A549 treated with ZK216348 at 1 μM for 4 hours (cell line): ENCODE measurements around the gene CFAP43. TPM values are rescaled to one million over a fixed set of nuclear protein-coding genes. Genes with fewer than 3 reads are reported as not detected.

Experiments
- total RNA-seq: library from RNA; stranded (reverse); fragments of 200-300 nt; extraction: Qiagen RNA extraction; gene quantifications from 5 replicates; pipeline ENCODE4 v1.2.3, GENCODE V29; 2022; ENCODE audit warnings: low read depth

The CFAP43 gene, protein sequence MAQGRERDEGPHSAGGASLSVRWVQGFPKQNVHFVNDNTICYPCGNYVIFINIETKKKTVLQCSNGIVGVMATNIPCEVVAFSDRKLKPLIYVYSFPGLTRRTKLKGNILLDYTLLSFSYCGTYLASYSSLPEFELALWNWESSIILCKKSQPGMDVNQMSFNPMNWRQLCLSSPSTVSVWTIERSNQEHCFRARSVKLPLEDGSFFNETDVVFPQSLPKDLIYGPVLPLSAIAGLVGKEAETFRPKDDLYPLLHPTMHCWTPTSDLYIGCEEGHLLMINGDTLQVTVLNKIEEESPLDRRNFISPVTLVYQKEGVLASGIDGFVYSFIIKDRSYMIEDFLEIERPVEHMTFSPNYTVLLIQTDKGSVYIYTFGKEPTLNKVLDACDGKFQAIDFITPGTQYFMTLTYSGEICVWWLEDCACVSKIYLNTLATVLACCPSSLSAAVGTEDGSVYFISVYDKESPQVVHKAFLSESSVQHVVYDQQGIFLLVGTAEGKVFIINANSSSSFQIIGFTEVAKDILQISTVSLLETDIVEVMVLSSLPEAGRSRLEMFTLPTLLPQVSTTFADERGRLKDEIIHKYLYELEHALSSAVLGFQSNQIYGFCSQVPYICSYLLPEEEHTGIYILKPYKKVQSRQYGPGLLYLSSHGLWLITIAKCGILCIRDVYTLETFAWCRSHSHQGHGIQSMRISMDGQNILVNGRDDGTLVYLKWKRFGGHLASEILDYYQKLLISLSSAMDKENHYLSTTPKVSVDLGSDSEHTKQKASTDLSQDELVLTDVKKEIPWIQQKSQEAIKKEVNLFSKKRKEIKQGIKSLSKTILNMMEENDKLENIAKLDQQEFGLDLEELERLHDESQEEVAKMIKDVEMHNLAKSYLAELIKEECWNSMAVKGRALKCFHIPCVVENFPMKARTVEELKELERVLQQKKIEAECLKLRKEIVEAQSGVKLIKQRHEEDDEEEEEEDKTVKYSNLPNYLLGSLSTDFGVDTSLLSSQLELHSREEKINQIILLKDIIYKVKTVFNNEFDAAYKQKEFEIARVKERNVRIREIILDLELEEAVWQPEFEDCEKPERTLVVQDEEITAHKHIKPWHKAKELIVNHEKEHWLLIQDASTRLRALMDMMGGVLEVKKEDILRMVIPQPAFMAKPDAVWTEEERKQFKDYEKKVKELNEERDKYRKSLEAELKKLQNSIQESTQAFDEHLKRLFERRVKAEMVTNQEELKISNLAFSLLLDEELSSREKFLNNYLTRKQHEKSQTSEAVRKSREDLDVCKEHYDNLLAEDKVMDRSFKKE (N-terminal part only)
- total RNA-seq, result 0.19 to 0.38 TPM (median 0.27 TPM) in 4 of 5 replicates, not detected in the other

GRCh38 chr10:104231784-104232612, at the start of gene CFAP43:
TSS of gene CFAP43 (minus strand) at chr10:104232364. CDS start at chr10:104232246, 118 bp downstream.

DNA sequence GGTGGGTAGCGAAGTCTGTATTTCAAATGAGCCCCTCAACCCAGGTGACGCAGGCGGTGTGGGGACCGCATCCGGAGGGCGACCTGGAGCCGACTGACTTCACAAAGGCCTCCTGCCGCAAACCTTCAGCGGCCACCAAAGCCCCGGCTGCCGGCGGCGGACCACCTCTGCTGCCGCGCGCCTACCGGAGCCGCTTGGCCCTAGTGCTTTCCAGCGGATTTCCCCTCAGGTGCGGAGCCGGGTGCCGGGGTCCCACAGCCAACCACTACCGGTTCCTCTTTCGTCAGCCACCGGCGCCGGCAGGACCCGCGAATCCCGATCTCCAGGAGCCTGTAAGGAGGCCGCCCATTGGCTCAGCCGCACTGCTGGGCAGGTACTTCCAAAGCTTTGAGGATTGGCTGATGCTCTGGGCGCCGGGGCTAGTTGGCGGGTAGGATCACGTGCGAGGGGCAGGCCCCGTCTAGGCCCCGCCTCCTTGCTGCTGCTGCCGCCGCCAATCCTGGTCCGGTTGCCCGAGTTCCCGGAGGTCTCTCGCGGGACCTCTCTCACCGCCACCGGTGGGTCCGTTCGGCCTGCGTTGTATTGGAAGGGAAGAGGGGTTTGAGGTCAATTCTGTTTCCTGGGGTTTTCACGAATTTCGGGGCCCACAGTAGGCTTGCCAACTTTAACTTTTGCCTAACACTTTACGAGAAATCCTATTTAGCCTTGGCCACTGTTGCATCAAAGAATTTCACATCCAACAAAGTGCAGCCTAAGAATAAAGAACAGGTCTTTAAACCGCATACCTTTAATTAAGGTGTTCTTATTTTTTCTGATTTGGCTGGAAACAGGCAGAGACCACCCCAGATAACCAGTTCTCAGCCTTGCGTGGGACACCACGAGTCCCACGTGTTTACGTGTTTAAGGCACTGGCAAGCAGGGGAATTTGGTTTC, 36.8 kb upstream of the CFAP43 start, which contains the start of gene GSTO2:
Gene GSTO2 (plus strand): TSS at position 472 of the 933 bp plus-strand sequence. CDS start 5,732 bp downstream, outside the sequence.

GRCh38 chr10:104254493-104255310, 22.5 kb upstream of the CFAP43 start, which contains the start of gene GSTO1:
TSS of gene GSTO1 (plus strand) at chr10:104254892. CDS start at chr10:104254929, 37 bp downstream.

GRCh38 chr10:104121485-104122224, 110.5 kb downstream of the CFAP43 start, which contains the start of gene SFR1:
TSS of gene SFR1 (plus strand) at chr10:104122171. CDS start at chr10:104122184, 13 bp downstream.

GRCh38 chr10:104085801-104086400, 146.3 kb downstream of the CFAP43 start, which contains the start of gene COL17A1:
TSS of gene COL17A1 (minus strand) at chr10:104085880. CDS start at chr10:104080673, 5,207 bp downstream.

Other genes starting within 250 kb of the CFAP43 start
- gene COL17A1, start 146.5 kb downstream of the CFAP43 start, total RNA-seq, result 1.6 to 2.2 TPM (median 1.9 TPM) in 5 replicates
- 12.6 to 27.0 TPM (median 13.5 TPM) in 5 replicates for gene SFR1, start 110.2 kb downstream of the CFAP43 start, total RNA-seq
- gene GSTO1, start 22.5 kb upstream of the CFAP43 start, total RNA-seq, result 231 to 296 TPM (median 257 TPM) in 5 replicates
- gene GSTO2, start 36.8 kb upstream of the CFAP43 start, total RNA-seq, result 2.1 to 2.7 TPM (median 2.3 TPM) in 5 replicates
- 47.7 to 75.6 TPM (median 66.7 TPM) in 5 replicates for gene ITPRIP, start 106.1 kb upstream of the CFAP43 start, total RNA-seq
- gene CFAP58, start 121.5 kb upstream of the CFAP43 start, total RNA-seq, result 0.08 to 0.62 TPM (median 0.11 TPM) in 5 replicates